ENCODE data around the gene YARS1.

The YARS1 gene

DNA sequence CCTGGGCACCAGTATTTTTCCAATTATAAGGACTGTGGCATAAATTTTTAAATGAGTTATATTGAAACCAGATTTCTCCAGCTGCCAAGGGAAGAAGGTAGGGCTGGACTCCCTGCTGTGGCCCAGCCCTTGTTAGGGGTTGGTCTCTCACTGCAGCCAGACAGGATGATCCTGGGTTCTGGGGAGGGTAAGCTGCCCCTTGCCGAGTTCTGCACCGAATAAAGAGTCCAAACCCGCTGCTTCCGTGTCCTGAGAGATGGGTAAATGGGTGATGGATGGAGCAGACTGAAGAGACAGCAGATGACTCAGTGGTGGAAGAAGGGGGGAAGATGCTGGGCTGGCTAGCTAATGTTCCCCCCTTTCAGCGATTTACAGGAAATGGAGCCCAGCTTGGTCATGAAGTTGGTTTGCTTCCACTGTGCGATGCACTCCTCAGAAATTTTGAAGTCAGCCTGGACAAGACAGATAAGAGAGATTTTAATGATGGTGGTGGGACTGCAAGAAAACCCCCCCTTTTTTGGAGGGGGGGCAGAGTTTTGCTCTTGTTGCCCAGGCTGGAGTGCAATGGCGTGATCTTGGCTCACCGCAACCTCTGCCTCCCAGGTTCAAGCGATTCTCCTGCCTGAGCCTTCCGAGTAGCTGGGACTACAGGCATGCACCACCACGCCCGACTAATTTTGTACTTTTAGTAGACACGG lies 41.4 kb downstream of the YARS1 start:
- Histone ChIP-seq H3F3A (ENCODE audit: control insufficient read depth, insufficient read depth) (peaks cover 8% of the 10 kb centered on the region; the same call in 1 of the 2 replicates), H3K9me2 (replicated peaks; ENCODE audit: control insufficient read depth, low read length) (no peaks in the 10 kb centered on the region), H3K36me3 (ENCODE audit: control insufficient read depth, low read length) (peaks cover 62% of the 10 kb centered on the region), H3K4me1 (ENCODE audit: control insufficient read depth, low read length) (peaks cover 6% of the 10 kb centered on the region; the same call in 1 of the 2 replicates), H3K4me2 (ENCODE audit: low read length) (no peak overlapping the region), H4K20me1 (ENCODE audit: control insufficient read depth, insufficient read depth, low read depth, low read length) (no peaks in the 10 kb centered on the region), H3K27ac (ENCODE audit: low read depth, low read length) (no peak overlapping the region), H3K9me3 (ENCODE audit: control insufficient read depth, insufficient read depth, low read length) (no peaks in the 10 kb centered on the region), H3K79me2 (ENCODE audit: control insufficient read depth, low read length) (no peaks in the 10 kb centered on the region), H3K4me3 (ENCODE audit: low read length) (no peak overlapping the region), H3K27me3 (ENCODE audit: control insufficient read depth, low read length) (no peaks in the 10 kb centered on the region)
- TF ChIP-seq, protein P1, sequence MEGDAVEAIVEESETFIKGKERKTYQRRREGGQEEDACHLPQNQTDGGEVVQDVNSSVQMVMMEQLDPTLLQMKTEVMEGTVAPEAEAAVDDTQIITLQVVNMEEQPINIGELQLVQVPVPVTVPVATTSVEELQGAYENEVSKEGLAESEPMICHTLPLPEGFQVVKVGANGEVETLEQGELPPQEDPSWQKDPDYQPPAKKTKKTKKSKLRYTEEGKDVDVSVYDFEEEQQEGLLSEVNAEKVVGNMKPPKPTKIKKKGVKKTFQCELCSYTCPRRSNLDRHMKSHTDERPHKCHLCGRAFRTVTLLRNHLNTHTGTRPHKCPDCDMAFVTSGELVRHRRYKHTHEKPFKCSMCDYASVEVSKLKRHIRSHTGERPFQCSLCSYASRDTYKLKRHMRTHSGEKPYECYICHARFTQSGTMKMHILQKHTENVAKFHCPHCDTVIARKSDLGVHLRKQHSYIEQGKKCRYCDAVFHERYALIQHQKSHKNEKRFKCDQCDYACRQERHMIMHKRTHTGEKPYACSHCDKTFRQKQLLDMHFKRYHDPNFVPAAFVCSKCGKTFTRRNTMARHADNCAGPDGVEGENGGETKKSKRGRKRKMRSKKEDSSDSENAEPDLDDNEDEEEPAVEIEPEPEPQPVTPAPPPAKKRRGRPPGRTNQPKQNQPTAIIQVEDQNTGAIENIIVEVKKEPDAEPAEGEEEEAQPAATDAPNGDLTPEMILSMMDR (IDR thresholded peaks at IDR 0.05; ENCODE audit: low read depth, low read length, poor library complexity, severe bottlenecking): no peak
- TF ChIP-seq EZH2phosphoT487 (IDR thresholded peaks at IDR 0.05; ENCODE audit: borderline replicate concordance, low read length): no peak

DNA sequence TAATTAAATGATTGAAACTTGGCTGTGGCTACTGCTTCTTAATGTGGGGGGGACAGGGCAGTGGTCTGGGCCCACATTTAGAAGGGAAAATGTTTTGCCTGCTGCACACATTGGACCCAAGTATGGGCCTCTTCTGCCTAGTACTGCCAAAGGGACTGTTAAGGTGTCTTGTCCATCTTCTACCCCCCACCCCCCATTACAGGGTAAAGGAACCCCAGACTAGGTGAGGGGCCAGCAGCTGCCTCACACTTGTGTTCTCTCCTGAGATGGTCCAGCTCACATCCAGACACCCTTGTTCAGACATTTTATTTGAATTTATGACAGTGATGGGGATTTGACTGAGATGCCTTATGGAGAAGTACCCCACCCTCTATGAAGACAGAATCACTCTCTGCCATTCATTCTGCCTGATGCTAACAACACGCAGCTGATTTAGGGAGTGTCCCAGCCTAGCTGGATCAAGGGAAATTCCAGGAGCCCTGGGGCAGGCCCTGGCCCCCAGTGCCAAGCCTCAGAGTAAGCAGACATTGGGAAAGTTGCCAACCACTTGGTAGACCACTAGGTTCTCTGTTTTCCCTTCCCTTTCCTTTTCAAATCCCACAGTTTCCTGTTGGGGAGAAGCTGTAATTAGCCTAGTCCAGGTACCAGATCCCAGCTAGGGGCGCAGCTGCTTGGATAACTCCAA lies 42.1 kb downstream of the YARS1 start:
- Histone ChIP-seq H3K4me2 (ENCODE audit: low read length) (no peak overlapping the region), H4K20me1 (ENCODE audit: control insufficient read depth, insufficient read depth, low read depth, low read length) (no peaks in the 10 kb centered on the region), H3K36me3 (ENCODE audit: control insufficient read depth, low read length) (peaks cover 55% of the 10 kb centered on the region), H3K9me2 (replicated peaks; ENCODE audit: control insufficient read depth, low read length) (no peaks in the 10 kb centered on the region), H3F3A (ENCODE audit: control insufficient read depth, insufficient read depth) (peaks cover 8% of the 10 kb centered on the region; the same call in 1 of the 2 replicates), H3K4me1 (ENCODE audit: control insufficient read depth, low read length) (peaks cover 6% of the 10 kb centered on the region; the same call in 1 of the 2 replicates), H3K79me2 (ENCODE audit: control insufficient read depth, low read length) (no peaks in the 10 kb centered on the region), H3K27ac (ENCODE audit: low read depth, low read length) (no peak overlapping the region), H3K9me3 (ENCODE audit: control insufficient read depth, insufficient read depth, low read length) (no peaks in the 10 kb centered on the region), H3K4me3 (ENCODE audit: low read length) (no peak overlapping the region), H3K27me3 (ENCODE audit: control insufficient read depth, low read length) (no peaks in the 10 kb centered on the region)
- TF ChIP-seq, protein P1 (IDR thresholded peaks at IDR 0.05; ENCODE audit: low read depth, low read length, poor library complexity, severe bottlenecking): no peak
- TF ChIP-seq EZH2phosphoT487 (IDR thresholded peaks at IDR 0.05; ENCODE audit: borderline replicate concordance, low read length): no peak

DNA sequence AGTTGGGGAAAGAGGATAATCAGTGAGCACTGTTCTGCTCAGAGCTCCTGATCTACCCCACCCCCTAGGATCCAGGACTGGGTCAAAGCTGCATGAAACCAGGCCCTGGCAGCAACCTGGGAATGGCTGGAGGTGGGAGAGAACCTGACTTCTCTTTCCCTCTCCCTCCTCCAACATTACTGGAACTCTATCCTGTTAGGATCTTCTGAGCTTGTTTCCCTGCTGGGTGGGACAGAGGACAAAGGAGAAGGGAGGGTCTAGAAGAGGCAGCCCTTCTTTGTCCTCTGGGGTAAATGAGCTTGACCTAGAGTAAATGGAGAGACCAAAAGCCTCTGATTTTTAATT lies 42.7 kb downstream of the YARS1 start:
- no peaks in the 10 kb centered on the region for H4K20me1 ChIP-seq (ENCODE audit: control insufficient read depth, insufficient read depth, low read depth, low read length)
- H3K9me2 ChIP-seq (replicated peaks; ENCODE audit: control insufficient read depth, low read length): no peaks in the 10 kb centered on the region
- H3K36me3 ChIP-seq (ENCODE audit: control insufficient read depth, low read length): peaks cover 48% of the 10 kb centered on the region
- H3K27me3 ChIP-seq (ENCODE audit: control insufficient read depth, low read length): no peaks in the 10 kb centered on the region
- H3K79me2 ChIP-seq (ENCODE audit: control insufficient read depth, low read length): no peaks in the 10 kb centered on the region
- no peak overlapping the region for H3K4me2 ChIP-seq (ENCODE audit: low read length)
- H3F3A ChIP-seq (ENCODE audit: control insufficient read depth, insufficient read depth): peaks cover 8% of the 10 kb centered on the region; the same call in 1 of the 2 replicates
- TF ChIP-seq, protein P1 (IDR thresholded peaks at IDR 0.05; ENCODE audit: low read depth, low read length, poor library complexity, severe bottlenecking): no peak
- TF ChIP-seq EZH2phosphoT487 (IDR thresholded peaks at IDR 0.05; ENCODE audit: borderline replicate concordance, low read length): no peak
- peaks cover 6% of the 10 kb centered on the region; the same call in 1 of the 2 replicates for H3K4me1 ChIP-seq (ENCODE audit: control insufficient read depth, low read length)
- no peak overlapping the region for H3K4me3 ChIP-seq (ENCODE audit: low read length)
- H3K27ac ChIP-seq (ENCODE audit: low read depth, low read length): no peak overlapping the region
- no peaks in the 10 kb centered on the region for H3K9me3 ChIP-seq (ENCODE audit: control insufficient read depth, insufficient read depth, low read length)
